NAMALWA (cell line): ENCODE data around the gene ZNF789.

Source experiments
- DNase-seq: peaks from one replicate; pipeline ENCODE4 v3.0.0-alpha.2; 2015; ENCODE audit warnings: low spot score

The ZNF789 gene

DNA sequence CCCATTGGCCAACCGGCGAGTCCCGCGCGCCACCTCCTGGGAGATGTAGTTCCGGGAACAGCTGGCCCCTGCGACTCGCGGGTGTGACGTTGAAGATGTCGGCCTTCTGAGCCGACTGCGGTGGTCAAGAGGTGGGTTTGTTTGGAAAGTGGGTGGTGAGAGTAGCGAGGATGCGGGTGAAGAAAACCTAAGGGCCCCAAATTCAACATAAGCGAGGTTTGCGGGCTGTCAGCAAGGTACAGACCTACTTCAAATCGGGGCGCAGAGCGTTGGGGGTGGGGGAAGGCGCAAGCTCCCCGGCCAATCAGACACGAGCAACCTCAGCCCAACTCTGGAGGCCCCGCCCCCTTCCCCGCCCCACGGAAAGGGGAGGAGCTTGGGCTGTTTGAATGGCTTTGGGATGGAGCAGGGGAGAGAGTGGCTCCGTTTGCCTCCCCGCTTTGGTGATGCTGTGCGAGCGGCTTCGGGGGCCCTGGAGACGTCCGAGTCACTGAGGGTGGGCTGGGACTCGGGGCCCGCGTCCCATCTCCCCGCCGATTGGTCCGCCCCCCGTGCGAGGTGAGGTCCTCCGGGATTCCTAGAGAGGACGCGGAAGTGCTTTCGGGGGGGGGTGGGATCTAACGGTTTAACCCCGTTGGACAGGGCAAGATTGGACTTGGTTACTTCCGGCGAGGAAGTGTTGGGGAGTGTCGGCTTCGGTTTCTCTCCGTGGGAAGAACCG is 32.1 kb downstream of the ZNF789 start, which contains the start of gene ZKSCAN5:
Gene ZKSCAN5, plus strand, starts transcription at position 60 of the 721 bp plus-strand sequence. CDS start 1,383 bp downstream, outside the sequence.
- DNase-seq = peak; percentile 99

DNA sequence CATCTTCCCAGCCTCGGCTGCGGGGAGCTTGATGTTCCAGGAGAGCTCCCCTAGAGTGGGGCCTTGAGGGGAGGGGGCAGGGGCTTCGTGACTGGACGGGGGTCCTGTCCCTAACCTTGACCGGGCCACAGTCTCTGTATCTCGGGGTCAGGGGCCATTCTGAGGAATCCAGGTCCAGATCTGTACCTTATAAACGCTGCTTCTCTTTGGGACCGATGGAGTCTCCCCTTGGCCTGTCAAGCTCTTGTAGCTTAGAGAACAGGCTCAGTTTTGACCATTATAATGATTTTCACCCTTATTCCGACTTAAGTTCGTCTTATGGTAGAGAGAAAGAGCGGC is 32.6 kb downstream of the ZNF789 start:
- DNase-seq = no peak

DNA sequence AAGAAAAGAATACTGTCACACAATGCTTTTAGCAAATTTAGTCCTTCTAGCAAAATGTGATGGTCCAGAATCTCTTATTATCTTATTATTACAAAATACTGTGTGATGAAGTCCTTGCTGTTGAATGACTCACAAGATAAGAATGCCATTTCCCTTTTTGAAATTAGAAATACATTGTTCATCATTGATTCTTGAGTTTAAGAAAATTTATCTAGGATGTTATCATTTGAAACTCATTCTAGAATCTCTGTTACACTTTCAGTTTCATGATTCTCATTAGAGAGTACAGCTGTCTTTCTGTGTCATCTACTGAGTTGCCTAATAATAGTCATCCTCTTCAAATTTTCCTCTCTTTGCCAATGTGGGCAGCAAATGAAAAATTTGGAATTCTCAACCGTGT is 41.4 kb downstream of the ZNF789 start:
- no peak for DNase-seq

DNA sequence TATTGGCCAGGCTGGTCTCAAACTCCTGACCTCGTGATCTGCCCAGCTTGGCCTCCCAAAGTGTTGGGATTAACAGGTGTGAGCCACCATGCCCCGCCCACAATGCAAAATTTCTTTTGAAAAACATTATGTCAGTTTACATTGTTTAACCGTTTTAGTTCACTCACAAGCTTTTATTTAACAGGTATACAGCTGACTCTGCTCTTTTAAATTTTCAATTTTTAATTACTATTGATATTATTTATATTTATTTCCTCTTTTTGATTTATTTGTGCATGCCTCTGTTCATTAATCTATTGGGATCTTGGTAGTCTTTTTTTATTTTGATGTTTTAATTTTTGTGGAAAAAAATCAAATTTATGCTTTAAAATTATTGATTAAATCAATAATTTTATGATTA is 48.7 kb downstream of the ZNF789 start:
- no peak for DNase-seq

DNA sequence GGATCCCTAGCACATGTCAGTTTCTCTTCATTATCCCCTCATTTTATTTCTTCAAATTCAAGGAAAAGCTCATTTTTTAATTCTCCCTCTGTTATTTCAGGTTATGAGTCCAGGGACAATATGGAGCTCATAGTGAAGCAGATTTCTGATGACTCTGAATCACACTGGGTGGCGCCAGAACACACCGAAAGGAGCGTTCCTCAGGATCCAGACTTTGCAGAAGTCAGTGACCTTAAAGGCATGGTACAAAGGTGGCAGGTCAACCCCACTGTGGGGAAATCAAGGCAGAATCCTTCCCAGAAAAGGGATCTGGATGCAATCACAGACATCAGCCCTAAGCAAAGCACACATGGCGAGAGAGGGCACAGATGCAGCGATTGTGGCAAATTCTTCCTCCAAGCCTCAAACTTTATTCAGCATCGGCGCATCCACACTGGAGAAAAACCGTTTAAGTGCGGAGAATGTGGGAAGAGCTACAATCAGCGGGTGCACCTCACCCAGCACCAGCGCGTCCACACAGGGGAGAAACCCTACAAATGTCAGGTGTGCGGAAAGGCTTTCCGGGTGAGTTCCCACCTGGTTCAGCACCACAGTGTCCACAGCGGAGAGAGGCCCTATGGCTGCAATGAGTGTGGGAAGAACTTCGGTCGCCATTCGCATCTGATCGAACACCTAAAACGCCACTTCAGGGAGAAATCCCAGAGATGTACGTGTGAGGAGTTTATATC is 53.2 kb downstream of the ZNF789 start:
- DNase-seq = peak; percentile 51

DNA sequence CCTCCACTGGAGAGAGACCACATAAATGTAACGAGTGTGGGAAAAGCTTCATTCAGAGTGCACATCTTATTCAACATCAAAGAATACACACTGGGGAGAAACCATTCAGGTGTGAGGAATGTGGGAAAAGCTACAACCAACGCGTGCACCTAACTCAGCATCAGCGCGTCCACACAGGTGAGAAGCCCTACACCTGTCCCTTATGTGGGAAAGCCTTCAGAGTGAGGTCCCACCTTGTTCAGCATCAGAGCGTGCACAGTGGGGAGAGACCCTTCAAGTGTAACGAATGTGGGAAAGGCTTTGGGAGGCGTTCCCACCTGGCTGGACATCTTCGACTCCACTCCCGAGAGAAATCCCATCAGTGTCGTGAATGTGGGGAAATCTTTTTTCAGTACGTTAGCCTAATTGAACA is 58.7 kb downstream of the ZNF789 start:
- DNase-seq = no peak

DNA sequence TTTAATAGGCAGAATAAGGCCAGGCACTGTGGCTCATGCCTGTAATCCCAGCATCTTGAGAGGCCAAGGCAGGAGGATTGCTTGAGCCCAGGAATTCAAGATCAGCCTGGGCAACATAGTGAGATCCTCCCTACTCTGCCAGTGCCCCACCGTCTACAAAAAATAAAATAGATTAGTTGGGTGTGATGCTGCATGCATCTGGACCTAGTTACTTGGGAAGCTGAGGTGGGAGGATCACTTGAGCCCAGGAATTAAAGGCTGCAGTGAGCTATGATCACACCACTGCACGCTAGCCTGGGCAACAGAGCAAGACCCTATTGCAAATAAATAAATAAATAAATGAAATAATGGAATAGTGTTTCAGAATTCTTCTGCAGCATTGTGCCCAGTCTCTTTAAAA is 63.0 kb downstream of the ZNF789 start:
- no peak for DNase-seq
